Endothelial cell of umbilical vein (primary cell): Measurements from ENCODE around the gene DCAF17. TPM values are rescaled to one million over a fixed set of nuclear protein-coding genes. Genes with fewer than 3 reads are reported as not detected.

ENCODE experiments used
- BruUV-seq: library from RNA; stranded (reverse); fragments of 400-500 nt; replicated peaks from 2 replicates; lab custom pipeline; 2021; lab: Mats Ljungman, UMichigan
- CTCF ChIA-PET: fragments of 300-600, 350-600 bp; sonication (Branson Sonifier 250); formaldehyde crosslinking; loops from one replicate; lab custom pipeline; 2021; ENCODE audit warnings: antibody characterized with exemption, inconsistent platforms; lab: Charles Lee
- POLR2A ChIA-PET: fragments of 300-600, 350-600 bp; sonication (Branson Sonifier 250); formaldehyde crosslinking; loops from one replicate; lab custom pipeline; 2021; ENCODE audit warnings: antibody characterized with exemption, inconsistent platforms; lab: Charles Lee
- DNase-seq: peaks from one replicate; pipeline ENCODE4 v3.0.0-alpha.2; 2011; ENCODE audit warnings: low read depth, low spot score
- FAIRE-seq: peaks from 2 replicates; lab custom pipeline; 2011; peaks lifted over from hg19 to GRCh38; lab: Jason Lieb, UNC
- H2AFZ ChIP-seq: 2 replicates; pipeline ENCODE4 v1.6.0; 2012; ENCODE audit warnings: low read depth, low read length, control low read depth, inconsistent platforms
- H3K27ac ChIP-seq: 2 replicates; pipeline ENCODE4 v1.5.1; 2011; ENCODE audit warnings: low read depth, mild to moderate bottlenecking, control low read depth, low read length, moderate library complexity; ENCODE audit not compliant: insufficient read depth
- H3K27me3 ChIP-seq, 2 experiments: 2 replicates each; pipeline versions ENCODE4 v1.6.0 to v1.6.1; 2011; ENCODE audit warnings: low read length in 2 of 2, mixed read lengths in 1 of 2; ENCODE audit not compliant: control insufficient read depth in 2 of 2, insufficient read depth in 2 of 2
- H3K36me3 ChIP-seq, 2 experiments: 2 replicates in 1 of 2; 3 replicates in 1 of 2; pipeline ENCODE4 v1.5.1; 2011; ENCODE audit warnings: low read length in 2 of 2, mild to moderate bottlenecking in 1 of 2, moderate library complexity in 1 of 2; ENCODE audit not compliant: control insufficient read depth in 2 of 2, insufficient read depth in 2 of 2; ENCODE audit errors: extremely low read depth in 1 of 2
- H3K4me1 ChIP-seq: 3 replicates; pipeline ENCODE4 v1.5.1; 2011; ENCODE audit warnings: mild to moderate bottlenecking, low read length; ENCODE audit not compliant: control insufficient read depth, insufficient read depth; ENCODE audit errors: extremely low read depth
- H3K4me2 ChIP-seq: 2 replicates; pipeline ENCODE4 v1.6.1; 2011; ENCODE audit warnings: low read length, control low read depth, mixed read lengths; ENCODE audit not compliant: insufficient read depth
- H3K4me3 ChIP-seq, 3 experiments: fragments of 200-600 bp in 1 of 3; sonication (generic), shearing (Covaris generic) in 1 of 3; replicated peaks in 1 of 3; 2 replicates each; pipeline ENCODE4 v1.5.1; 2011 to 2016; ENCODE audit warnings: control low read depth in 3 of 3, low read length in 3 of 3, mild to moderate bottlenecking in 2 of 3, inconsistent platforms in 1 of 3, low read depth in 1 of 3, moderate library complexity in 1 of 3; ENCODE audit not compliant: insufficient read depth in 1 of 3
- H3K79me2 ChIP-seq: 2 replicates; pipeline ENCODE4 v1.6.0; 2012; ENCODE audit warnings: low read length, inconsistent platforms; ENCODE audit not compliant: control insufficient read depth, insufficient read depth
- H3K9ac ChIP-seq: replicated peaks from 2 replicates; pipeline ENCODE3; 2011; ENCODE audit warnings: low read length, control low read depth; ENCODE audit not compliant: insufficient read depth; ENCODE audit errors: extremely low read depth
- H3K9me1 ChIP-seq: replicated peaks from 3 replicates; pipeline ENCODE4 v1.6.0; 2011; ENCODE audit warnings: mild to moderate bottlenecking, low read length; ENCODE audit not compliant: control insufficient read depth, insufficient read depth; ENCODE audit errors: extremely low read depth
- H3K9me3 ChIP-seq: replicated peaks from 2 replicates; pipeline ENCODE4 v1.5.1; 2012; ENCODE audit warnings: low read length, inconsistent platforms; ENCODE audit not compliant: control insufficient read depth, insufficient read depth
- H4K20me1 ChIP-seq: replicated peaks from 2 replicates; pipeline ENCODE3; 2011; ENCODE audit warnings: mild to moderate bottlenecking, low read length; ENCODE audit not compliant: control insufficient read depth, insufficient read depth; ENCODE audit errors: extremely low read depth
- FOS ChIP-seq: IDR thresholded peaks from 2 replicates; pipeline ENCODE4 v1.6.1; 2011; ENCODE audit warnings: mild to moderate bottlenecking, low read length, moderate library complexity, borderline replicate concordance; ENCODE audit not compliant: insufficient read depth
- GATA2 ChIP-seq: IDR thresholded peaks from 2 replicates; pipeline ENCODE4 v1.7.0; 2011; ENCODE audit warnings: low read depth, mild to moderate bottlenecking, moderate library complexity, mixed read lengths, low read length; ENCODE audit not compliant: insufficient read length, insufficient read depth
- JUN ChIP-seq: IDR thresholded peaks from 2 replicates; pipeline ENCODE4 v1.6.1; 2011; ENCODE audit warnings: borderline replicate concordance, low read depth; ENCODE audit not compliant: insufficient read length, insufficient read depth
- MAX ChIP-seq: IDR thresholded peaks from 2 replicates; pipeline ENCODE4 v1.6.1; 2011; ENCODE audit not compliant: insufficient read depth, insufficient read length
- MYC ChIP-seq: IDR thresholded peaks from one replicate; pipeline ENCODE4 v1.6.1; 2011; ENCODE audit warnings: mild to moderate bottlenecking, low read depth, low read length
- POLR2A ChIP-seq: IDR thresholded peaks from 2 replicates; pipeline ENCODE4 v1.6.1; 2012; ENCODE audit warnings: low read depth, mild to moderate bottlenecking, control low read depth, low read length
- POLR2AphosphoS5 ChIP-seq: IDR thresholded peaks from 2 replicates; pipeline ENCODE4 v1.6.1; 2012; ENCODE audit warnings: low read depth, mild to moderate bottlenecking, control low read depth, low read length, moderate library complexity; ENCODE audit not compliant: insufficient read depth
- dilution Hi-C: fragments of 300-500 bp; cut with MboI; formaldehyde crosslinking; loops from one replicate; pipeline ENCODE4 v1.15.0; 2019; ENCODE audit warnings: low sequenced_read_pairs; ENCODE audit not compliant: extremely low pct_ligation_motif_present
- intact Hi-C: fragments of 100-400 bp; cut with micrococcal nuclease; formaldehyde crosslinking; loops from one replicate; pipeline ENCODE4 v1.10.0; 2022
- polyA plus RNA-seq, 4 experiments: library from polyadenylated mRNA; depleted of rRNA in 3 of 4; stranded (reverse) in 3 of 4; unstranded in 1 of 4; fragments of >200 nt; gene quantifications; 2 replicates each; pipeline versions ENCODE4 v1.2.1 to v1.2.3, GENCODE V29; 2011 to 2012; ENCODE audit warnings: missing spikeins in 1 of 4
- total RNA-seq: library from RNA; stranded (reverse); gene quantifications from 2 replicates; pipeline ENCODE4 v1.2.3, GENCODE V29; 2021

The DCAF17 gene
- total and polyA plus RNA-seq, 2 donors (not counting 3 experiments of a cell fraction or from before 2014, with no cell fraction given) = 4.6 to 14.9 TPM

- POLR2A ChIA-PET = no interaction called here
- intact Hi-C loops = loop anchor here (1.0 kb wide), 2 partner anchors 362 to 549 kb away; partner anchors contain the start of gene TLK1
- CTCF ChIA-PET = interaction anchor here (1.1 to 2.3 kb wide), 3 partner anchors 9 to 435 kb away, joined by 3 to 13 read pairs (median 4); no protein-coding TSS in a partner anchor
These were observed 88.2 kb downstream of the DCAF17 start, which contains the start of gene CYBRD1 for GRCh38 chr2:171522052-171522787. Gene CYBRD1 (plus strand): TSS chr2:171522474. CDS start chr2:171522546, 72 bp downstream.

GRCh38 chr2:171522788-171523087, 88.7 kb downstream of the DCAF17 start:
- Histone ChIP-seq H3K79me2 (no peaks in the 10 kb centered on the region), H2AFZ (peak overlapping the region; percentile 99), H3K27me3 (no peaks in the 10 kb centered on the region), H3K4me2 (peak overlapping the region; percentile 94), H3K9me1 (no peaks in the 10 kb centered on the region), H3K27ac (peak overlapping the region; percentile 52), H4K20me1 (no peaks in the 10 kb centered on the region), H3K4me3 (peak overlapping the region; percentile 76 to 96 (median 89)), H3K36me3 (no peaks in the 10 kb centered on the region), H3K9ac (peak overlapping the region; percentile 78), H3K9me3 (no peaks in the 10 kb centered on the region), H3K4me1 (peaks cover 13% of the 10 kb centered on the region)
- CTCF ChIA-PET = interaction anchor here (0.9 to 2.3 kb wide), 4 partner anchors 9 to 436 kb away, joined by 3 to 13 read pairs (median 4); no protein-coding TSS in a partner anchor
- POLR2A ChIA-PET = no interaction called here
- no peak for TF ChIP-seq JUN
- intact Hi-C loops = loop anchor here (1.0 kb wide), 5 partner anchors 9 to 549 kb away; partner anchors contain the start of genes DCAF17 and TLK1
- dilution Hi-C loops = no loop called here
- FAIRE-seq (no peak), DNase-seq (no peak)
- no TSS peak for BruUV-seq

More at GRCh38 chr2:171522052-171522787, 88.2 kb downstream of the DCAF17 start, which contains the start of gene CYBRD1:
- Histone ChIP-seq H3K36me3 (no peaks in the 10 kb centered on the region), H3K4me3 (peak within 1 kb of the TSS; percentile 76 to 96 (median 89)), H4K20me1 (no peaks in the 10 kb centered on the region), H3K27ac (peak within 1 kb of the TSS; percentile 52), H3K9me3 (no peaks in the 10 kb centered on the region), H3K4me1 (peaks cover 13% of the 10 kb centered on the region), H3K27me3 (no peaks in the 10 kb centered on the region), H3K9me1 (no peaks in the 10 kb centered on the region), H3K79me2 (no peaks in the 10 kb centered on the region), H3K9ac (peak within 1 kb of the TSS; percentile 78), H3K4me2 (peak within 1 kb of the TSS; percentile 94), H2AFZ (peak within 1 kb of the TSS; percentile 99)
- dilution Hi-C loops = no loop called here
- TF ChIP-seq POLR2AphosphoS5 (peak; percentile 57), MAX (no peak), MYC (no peak), JUN (no peak), POLR2A (peak; percentile 59), FOS (no peak), GATA2 (no peak)
- no TSS peak for BruUV-seq
- DNase-seq = peak; percentile 71
- no peak for FAIRE-seq
